ENCODE data around the gene ZNF101. TPM values are rescaled to one million over a fixed set of nuclear protein-coding genes. Genes with fewer than 3 reads are reported as not detected.

The ZNF101 gene
- total RNA-seq, 1 donor from 2014 or later: 8.3 TPM

GRCh38 chr19:19655051-19655594 is 13.5 kb upstream of the ZNF101 start:
- no peak for TF ChIP-seq CTCF (IDR thresholded peaks at IDR 0.05; ENCODE audit: unreplicated experiment)
- no peaks in the 10 kb centered on the region for H3K27me3 Mint-ChIP-seq (ENCODE audit: low read depth)
- no peaks in the 10 kb centered on the region for H3K9me3 Mint-ChIP-seq
- no peak for DNase-seq (ENCODE audit: low spot score in 2 of 2, unreplicated experiment in 2 of 2)
- H3K27ac Mint-ChIP-seq: no peak overlapping the region
- no peak overlapping the region for H3K4me3 Mint-ChIP-seq
- no peaks in the 10 kb centered on the region for H3K4me1 Mint-ChIP-seq
- peaks cover 34% of the 10 kb centered on the region for H3K36me3 Mint-ChIP-seq

GRCh38 chr19:19655641-19656343 is 12.8 kb upstream of the ZNF101 start:
- H3K4me1 Mint-ChIP-seq: no peaks in the 10 kb centered on the region
- H3K36me3 Mint-ChIP-seq: peaks cover 30% of the 10 kb centered on the region
- H3K27ac Mint-ChIP-seq: no peak overlapping the region
- no peak overlapping the region for H3K4me3 Mint-ChIP-seq
- DNase-seq (ENCODE audit: low spot score in 2 of 2, unreplicated experiment in 2 of 2): no peak
- no peaks in the 10 kb centered on the region for H3K27me3 Mint-ChIP-seq (ENCODE audit: low read depth)
- TF ChIP-seq CTCF (IDR thresholded peaks at IDR 0.05; ENCODE audit: unreplicated experiment): no peak
- H3K9me3 Mint-ChIP-seq: no peaks in the 10 kb centered on the region

GRCh38 chr19:19656451-19657396 is 11.9 kb upstream of the ZNF101 start:
- Mint-ChIP-seq H3K9me3 (no peaks in the 10 kb centered on the region), H3K4me1 (peaks cover 8% of the 10 kb centered on the region), H3K36me3 (peaks cover 30% of the 10 kb centered on the region), H3K4me3 (no peak overlapping the region), H3K27me3 (ENCODE audit: low read depth) (no peaks in the 10 kb centered on the region), H3K27ac (no peak overlapping the region)
- no peak for DNase-seq (ENCODE audit: low spot score in 2 of 2, unreplicated experiment in 2 of 2)
- no peak for TF ChIP-seq CTCF (IDR thresholded peaks at IDR 0.05; ENCODE audit: unreplicated experiment)

- no peak for TF ChIP-seq CTCF (IDR thresholded peaks at IDR 0.05; ENCODE audit: unreplicated experiment)
- Mint-ChIP-seq H3K4me3 (no peak overlapping the region), H3K27me3 (ENCODE audit: low read depth) (no peaks in the 10 kb centered on the region)
Measured at GRCh38 chr19:19657397-19657783, 11.2 kb upstream of the ZNF101 start.

GRCh38 chr19:19659646-19660245 is 8.9 kb upstream of the ZNF101 start:
- Mint-ChIP-seq H3K4me1 (peaks cover 20% of the 10 kb centered on the region), H3K36me3 (peaks cover 16% of the 10 kb centered on the region), H3K4me3 (no peak overlapping the region), H3K27ac (no peak overlapping the region), H3K9me3 (no peaks in the 10 kb centered on the region), H3K27me3 (ENCODE audit: low read depth) (no peaks in the 10 kb centered on the region)
- no peak for DNase-seq (ENCODE audit: low spot score in 2 of 2, unreplicated experiment in 2 of 2)
- TF ChIP-seq CTCF (IDR thresholded peaks at IDR 0.05; ENCODE audit: unreplicated experiment): no peak

More at GRCh38 chr19:19657397-19657783, 11.2 kb upstream of the ZNF101 start:
- peaks cover 15% of the 10 kb centered on the region for H3K4me1 Mint-ChIP-seq
- DNase-seq (ENCODE audit: low spot score in 2 of 2, unreplicated experiment in 2 of 2): no peak
- no peak overlapping the region for H3K27ac Mint-ChIP-seq
- H3K9me3 Mint-ChIP-seq: no peaks in the 10 kb centered on the region
- peaks cover 30% of the 10 kb centered on the region for H3K36me3 Mint-ChIP-seq

Measured in mesothelial cell of epicardium (in vitro differentiated cells).